Erythroblast (primary cell): ENCODE measurements around the gene GMPR2.
"Not testable (repeated sequence)": the region's sequence is repeated elsewhere in the genome, so short reads cannot be mapped to it uniquely, and the experiment has no call there.

Source experiments
- GATA1 ChIP-seq: IDR thresholded peaks from 2 replicates; pipeline ENCODE4 v1.6.1; 2011; ENCODE audit warnings: low read depth, mild to moderate bottlenecking, control low read depth, low read length, moderate library complexity
- POLR2A ChIP-seq: IDR thresholded peaks from 2 replicates; pipeline ENCODE4 v1.6.1; 2011; ENCODE audit warnings: mild to moderate bottlenecking, low read length

- TF ChIP-seq POLR2A, GATA1: not testable (repeated sequence)
Observed at GRCh38 chr14:24222987-24223386, 9.7 kb upstream of the GMPR2 start.
